Mesendoderm (in vitro differentiated cells): ENCODE results near the gene ATG7.
"Not testable (repeated sequence)": the region's sequence is repeated elsewhere in the genome, so short reads cannot be mapped to it uniquely, and the experiment has no call there.

Experiments used
- DNase-seq: peaks from one replicate; pipeline ENCODE4 v3.0.0; 2013
- H2AK5ac ChIP-seq: 2 replicates; pipeline ENCODE4 v1.6.1; 2013; ENCODE audit warnings: low read length, inconsistent platforms
- H2BK120ac ChIP-seq: 2 replicates; pipeline ENCODE4 v1.6.1; 2013; ENCODE audit warnings: low read depth, mild to moderate bottlenecking, low read length, moderate library complexity, mixed read lengths
- H2BK15ac ChIP-seq: replicated peaks from 2 replicates; pipeline ENCODE4 v1.6.1; 2013; ENCODE audit warnings: low read depth, mild to moderate bottlenecking, moderate library complexity
- H2BK5ac ChIP-seq: 2 replicates; pipeline ENCODE4 v1.6.1; 2013; ENCODE audit warnings: low read length, inconsistent platforms
- H3K18ac ChIP-seq: 2 replicates; pipeline ENCODE4 v1.6.1; 2013; ENCODE audit warnings: mild to moderate bottlenecking, low read length, mixed read lengths
- H3K23ac ChIP-seq: one replicate; pipeline ENCODE4 v1.6.1; 2013; ENCODE audit warnings: low read length
- H3K27ac ChIP-seq: 2 replicates; pipeline ENCODE4 v1.5.1; 2013; ENCODE audit warnings: low read depth, mild to moderate bottlenecking, inconsistent platforms, low read length, moderate library complexity
- H3K27me3 ChIP-seq: 2 replicates; pipeline ENCODE4 v1.6.1; 2013; ENCODE audit warnings: low read length, control low read depth, mild to moderate bottlenecking, inconsistent platforms; ENCODE audit not compliant: insufficient read depth, poor library complexity
- H3K36me3 ChIP-seq: 2 replicates; pipeline ENCODE4 v1.6.1; 2013; ENCODE audit warnings: low read length, inconsistent platforms; ENCODE audit not compliant: control insufficient read depth, insufficient read depth
- H3K4ac ChIP-seq: one replicate; pipeline ENCODE4 v1.6.1; 2013; ENCODE audit warnings: low read depth, mild to moderate bottlenecking, low read length, moderate library complexity
- H3K4me1 ChIP-seq: 2 replicates; pipeline ENCODE4 v1.6.1; 2013; ENCODE audit warnings: low read depth, low read length, inconsistent platforms; ENCODE audit not compliant: control insufficient read depth
- H3K4me2 ChIP-seq: 2 replicates; pipeline ENCODE4 v1.6.1; 2013; ENCODE audit warnings: low read length
- H3K4me3 ChIP-seq: 2 replicates; pipeline ENCODE4 v1.5.1; 2013; ENCODE audit warnings: mild to moderate bottlenecking, low read length
- H3K56ac ChIP-seq: one replicate; pipeline ENCODE4 v1.6.1; 2013; ENCODE audit warnings: low read length
- H3K79me1 ChIP-seq: 2 replicates; pipeline ENCODE4 v1.6.1; 2013; ENCODE audit warnings: low read length, inconsistent platforms
- H3K79me2 ChIP-seq: 2 replicates; pipeline ENCODE4 v1.6.1; 2013; ENCODE audit warnings: mild to moderate bottlenecking, low read length; ENCODE audit not compliant: control insufficient read depth, insufficient read depth
- H3K9ac ChIP-seq: 2 replicates; pipeline ENCODE4 v1.6.1; 2013; ENCODE audit warnings: low read length, inconsistent platforms
- H4K5ac ChIP-seq: one replicate; pipeline ENCODE4 v1.6.1; 2013; ENCODE audit warnings: low read length
- H4K8ac ChIP-seq: one replicate; pipeline ENCODE4 v1.6.1; 2013; ENCODE audit warnings: low read depth, mild to moderate bottlenecking, control low read depth, low read length, moderate library complexity
- WGBS: extraction: QIAGEN DNeasy Blood & Tissue Kit; methylation state at CpG from one replicate; pipeline ENCODE4 v1.1.7; 2013; ENCODE audit warnings: low lambda C conversion rate, missing lambda C conversion rate; ENCODE audit not compliant: insufficient coverage; ENCODE audit errors: extremely low coverage; 5-methylcytosine and 5-hydroxymethylcytosine counted together

The ATG7 gene

GRCh38 chr3:11488356-11488755 lies 216.2 kb downstream of the ATG7 start:
- not testable (repeated sequence) for H3K27me3 ChIP-seq, H3K4me1 ChIP-seq, H3K4me2 ChIP-seq, H3K9ac ChIP-seq, H3K79me1 ChIP-seq, H4K8ac ChIP-seq, H2AK5ac ChIP-seq, H3K36me3 ChIP-seq, H2BK5ac ChIP-seq, H3K4ac ChIP-seq, H3K79me2 ChIP-seq, H3K4me3 ChIP-seq, DNase-seq, H4K5ac ChIP-seq, H3K23ac ChIP-seq, H3K56ac ChIP-seq, H3K27ac ChIP-seq, H2BK15ac ChIP-seq, H2BK120ac ChIP-seq, H3K18ac ChIP-seq
- no CpG with 5 or more reads among the region's 42 CpGs for WGBS

GRCh38 chr3:11494131-11494916 lies 222.1 kb downstream of the ATG7 start:
- no peak overlapping the region for H3K27ac ChIP-seq
- no peak overlapping the region for H3K56ac ChIP-seq
- H3K36me3 ChIP-seq: no peaks in the 10 kb centered on the region
- no peak for DNase-seq
- no peak overlapping the region for H3K4ac ChIP-seq
- no peak overlapping the region for H2BK120ac ChIP-seq
- no peak overlapping the region for H4K5ac ChIP-seq
- H3K79me1 ChIP-seq: no peaks in the 10 kb centered on the region
- H3K18ac ChIP-seq: no peak overlapping the region
- H3K23ac ChIP-seq: no peak overlapping the region
- H2BK15ac ChIP-seq: no peak overlapping the region
- no peaks in the 10 kb centered on the region for H3K79me2 ChIP-seq
- peaks cover 7% of the 10 kb centered on the region for H3K4me1 ChIP-seq
- WGBS: no CpG with 5 or more reads among the region's 6 CpGs
- no peak overlapping the region for H3K4me3 ChIP-seq
- H4K8ac ChIP-seq: no peak overlapping the region
- H3K27me3 ChIP-seq: no peaks in the 10 kb centered on the region
- no peak overlapping the region for H3K4me2 ChIP-seq
- H3K9ac ChIP-seq: no peak overlapping the region
- no peak overlapping the region for H2AK5ac ChIP-seq
- H2BK5ac ChIP-seq: no peak overlapping the region

- H2AK5ac ChIP-seq: no peak overlapping the region
- H2BK5ac ChIP-seq: no peak overlapping the region
- H3K18ac ChIP-seq: no peak overlapping the region
- no peak overlapping the region for H4K5ac ChIP-seq
- H3K27ac ChIP-seq: no peak overlapping the region
- H3K27me3 ChIP-seq: no peaks in the 10 kb centered on the region
- no peak overlapping the region for H4K8ac ChIP-seq
- peaks cover 7% of the 10 kb centered on the region for H3K4me1 ChIP-seq
- peak overlapping the region; percentile 59 for H3K56ac ChIP-seq
- no peak overlapping the region for H3K4ac ChIP-seq
- H3K9ac ChIP-seq: peak overlapping the region; percentile 36
- H3K23ac ChIP-seq: no peak overlapping the region
- no peaks in the 10 kb centered on the region for H3K79me2 ChIP-seq
- H3K36me3 ChIP-seq: no peaks in the 10 kb centered on the region
- H2BK120ac ChIP-seq: no peak overlapping the region
- H3K79me1 ChIP-seq: no peaks in the 10 kb centered on the region
- WGBS: no CpG with 5 or more reads among the region's 11 CpGs
- H3K4me3 ChIP-seq: no peak overlapping the region
- peak; percentile 91 for DNase-seq
- H3K4me2 ChIP-seq: peak overlapping the region; percentile 22
- H2BK15ac ChIP-seq: no peak overlapping the region
Observed at GRCh38 chr3:11495948-11496557, 223.9 kb downstream of the ATG7 start.

- Histone ChIP-seq H3K4me3 (no peak overlapping the region), H3K4ac (no peak overlapping the region), H3K36me3 (no peaks in the 10 kb centered on the region), H3K4me1 (peaks cover 7% of the 10 kb centered on the region), H3K27me3 (no peaks in the 10 kb centered on the region), H3K79me2 (no peaks in the 10 kb centered on the region), H3K23ac (no peak overlapping the region), H3K79me1 (no peaks in the 10 kb centered on the region), H2BK120ac (no peak overlapping the region), H2BK5ac (no peak overlapping the region), H3K56ac (no peak overlapping the region), H3K9ac (no peak overlapping the region), H3K18ac (no peak overlapping the region), H2BK15ac (no peak overlapping the region), H2AK5ac (no peak overlapping the region), H4K5ac (no peak overlapping the region), H3K4me2 (no peak overlapping the region), H3K27ac (no peak overlapping the region), H4K8ac (no peak overlapping the region)
- no peak for DNase-seq
- no CpG with 5 or more reads among the region's 2 CpGs for WGBS
Observed at GRCh38 chr3:11498177-11498576, 226.0 kb downstream of the ATG7 start.

- no peak overlapping the region for H3K23ac ChIP-seq
- H3K4ac ChIP-seq: no peak overlapping the region
- H3K4me2 ChIP-seq: no peak overlapping the region
- no peaks in the 10 kb centered on the region for H3K79me1 ChIP-seq
- H2BK15ac ChIP-seq: no peak overlapping the region
- H3K27me3 ChIP-seq: no peaks in the 10 kb centered on the region
- H3K18ac ChIP-seq: no peak overlapping the region
- no peak overlapping the region for H3K27ac ChIP-seq
- no peak overlapping the region for H4K8ac ChIP-seq
- H3K56ac ChIP-seq: no peak overlapping the region
- peaks cover 7% of the 10 kb centered on the region for H3K4me1 ChIP-seq
- no peaks in the 10 kb centered on the region for H3K36me3 ChIP-seq
- H2BK120ac ChIP-seq: no peak overlapping the region
- no peaks in the 10 kb centered on the region for H3K79me2 ChIP-seq
- no CpG with 5 or more reads among the region's 1 CpG for WGBS
- no peak for DNase-seq
- no peak overlapping the region for H4K5ac ChIP-seq
- H3K9ac ChIP-seq: no peak overlapping the region
- H3K4me3 ChIP-seq: no peak overlapping the region
- no peak overlapping the region for H2BK5ac ChIP-seq
- no peak overlapping the region for H2AK5ac ChIP-seq
Observed at GRCh38 chr3:11498646-11499045, 226.4 kb downstream of the ATG7 start.
